H9 (cell line): ENCODE measurements around the gene C2orf42. TPM values are rescaled to one million over a fixed set of nuclear protein-coding genes. Genes with fewer than 3 reads are reported as not detected.

Source experiments
- DNase-seq: peaks from one replicate; pipeline ENCODE4 v3.0.0-alpha.2; 2017
- H2AFZ ChIP-seq: one replicate; pipeline ENCODE4 v1.6.1; 2013; ENCODE audit warnings: mild to moderate bottlenecking, low read length, control low read depth, moderate library complexity
- H2AK5ac ChIP-seq: 2 replicates; pipeline ENCODE4 v1.6.1; 2013; ENCODE audit warnings: low read length, control low read depth, mixed read lengths; ENCODE audit not compliant: insufficient read length
- H2BK120ac ChIP-seq: one replicate; pipeline ENCODE4 v1.6.1; 2013; ENCODE audit warnings: low read depth, mild to moderate bottlenecking, low read length, control low read depth, inconsistent platforms; ENCODE audit not compliant: poor library complexity, severe bottlenecking
- H2BK12ac ChIP-seq: 2 replicates; pipeline ENCODE4 v1.6.1; 2013; ENCODE audit warnings: low read length, control low read depth, mixed read lengths, low read depth; ENCODE audit not compliant: insufficient read length
- H2BK15ac ChIP-seq: 2 replicates; pipeline ENCODE4 v1.6.1; 2013; ENCODE audit warnings: low read depth, low read length, control low read depth
- H2BK20ac ChIP-seq: one replicate; pipeline ENCODE4 v1.6.1; 2013; ENCODE audit warnings: low read depth, mild to moderate bottlenecking, low read length, control low read depth, inconsistent platforms; ENCODE audit not compliant: poor library complexity, severe bottlenecking
- H2BK5ac ChIP-seq: 2 replicates; pipeline ENCODE4 v1.6.1; 2013; ENCODE audit warnings: low read length, control low read depth, mixed read lengths; ENCODE audit not compliant: insufficient read length
- H3K14ac ChIP-seq: 2 replicates; pipeline ENCODE4 v1.6.1; 2013; ENCODE audit warnings: low read length, control low read depth; ENCODE audit not compliant: insufficient read depth
- H3K18ac ChIP-seq: 2 replicates; pipeline ENCODE4 v1.6.1; 2013; ENCODE audit warnings: low read depth, mild to moderate bottlenecking, mixed read lengths, low read length, control low read depth; ENCODE audit not compliant: insufficient read length
- H3K23ac ChIP-seq: 2 replicates; pipeline ENCODE4 v1.6.1; 2013; ENCODE audit warnings: low read length, control low read depth, mixed read lengths, low read depth; ENCODE audit not compliant: insufficient read length
- H3K23me2 ChIP-seq: 2 replicates; pipeline ENCODE4 v1.6.1; 2013; ENCODE audit warnings: low read depth, mild to moderate bottlenecking, mixed read lengths, low read length, control low read depth; ENCODE audit not compliant: insufficient read length, poor library complexity, severe bottlenecking
- H3K27ac ChIP-seq: 2 replicates; pipeline ENCODE4 v1.5.1; 2013; ENCODE audit warnings: low read length, control low read depth, mixed read lengths, low read depth; ENCODE audit not compliant: insufficient read length
- H3K27me3 ChIP-seq: 2 replicates; pipeline ENCODE4 v1.6.1; 2013; ENCODE audit warnings: low read length, control low read depth, inconsistent platforms; ENCODE audit not compliant: insufficient read depth
- H3K4ac ChIP-seq: 2 replicates; pipeline ENCODE4 v1.6.1; 2013; ENCODE audit warnings: low read depth, mild to moderate bottlenecking, control low read depth, inconsistent platforms, low read length, moderate library complexity
- H3K4me1 ChIP-seq: 2 replicates; pipeline ENCODE4 v1.6.1; 2013; ENCODE audit warnings: low read length, control low read depth, inconsistent platforms; ENCODE audit not compliant: insufficient read depth
- H3K4me2 ChIP-seq: 2 replicates; pipeline ENCODE4 v1.6.1; 2013; ENCODE audit warnings: low read length, control low read depth, mixed read lengths; ENCODE audit not compliant: insufficient read length, insufficient read depth
- H3K56ac ChIP-seq: 2 replicates; pipeline ENCODE4 v1.6.1; 2013; ENCODE audit warnings: low read depth, mild to moderate bottlenecking, mixed read lengths, low read length, control low read depth; ENCODE audit not compliant: insufficient read length
- H3K79me1 ChIP-seq: 2 replicates; pipeline ENCODE4 v1.6.1; 2013; ENCODE audit warnings: low read depth, mild to moderate bottlenecking, moderate library complexity, low read length, control low read depth, inconsistent platforms; ENCODE audit not compliant: insufficient read depth, poor library complexity, severe bottlenecking
- H3K79me2 ChIP-seq: 2 replicates; pipeline ENCODE4 v1.6.1; 2013; ENCODE audit warnings: low read length, control low read depth, inconsistent platforms; ENCODE audit not compliant: insufficient read depth
- H3K9ac ChIP-seq: 2 replicates; pipeline ENCODE4 v1.6.1; 2013; ENCODE audit warnings: low read length, control low read depth, mixed read lengths; ENCODE audit not compliant: insufficient read length; ENCODE audit errors: extremely low read depth
- H3K9me3 ChIP-seq: one replicate; pipeline ENCODE4 v1.6.1; 2013; ENCODE audit warnings: low read depth, low read length, inconsistent platforms; ENCODE audit not compliant: control insufficient read depth
- H3T11ph ChIP-seq: one replicate; pipeline ENCODE4 v1.6.1; 2013; ENCODE audit warnings: mild to moderate bottlenecking, low read length, control low read depth, inconsistent platforms
- H4K20me1 ChIP-seq: one replicate; pipeline ENCODE4 v1.6.1; 2013; ENCODE audit not compliant: control insufficient read depth, insufficient read length, insufficient read depth
- H4K5ac ChIP-seq: 2 replicates; pipeline ENCODE4 v1.6.1; 2013; ENCODE audit warnings: low read depth, mild to moderate bottlenecking, mixed read lengths, low read length, control low read depth; ENCODE audit not compliant: insufficient read length
- H4K8ac ChIP-seq: replicated peaks from 2 replicates; pipeline ENCODE4 v1.6.1; 2013; ENCODE audit warnings: low read length, control low read depth, mixed read lengths, low read depth; ENCODE audit not compliant: insufficient read length
- H4K91ac ChIP-seq: 2 replicates; pipeline ENCODE4 v1.6.1; 2013; ENCODE audit warnings: low read depth, mild to moderate bottlenecking, moderate library complexity, mixed read lengths, low read length, control low read depth; ENCODE audit not compliant: insufficient read length
- H3K27ac Mint-ChIP-seq, 3 experiments: 2 replicates in 2 of 3; 3 replicates in 1 of 3; pipeline ENCODE4 v1.8.0; 2020 to 2021; ENCODE audit warnings: mixed read lengths in 3 of 3, mild to moderate bottlenecking in 1 of 3, moderate library complexity in 1 of 3
- H3K27me3 Mint-ChIP-seq: 2 replicates; pipeline ENCODE4 v1.8.0; 2021; ENCODE audit warnings: low read depth, mild to moderate bottlenecking, moderate library complexity, mixed read lengths
- H3K36me3 Mint-ChIP-seq, 3 experiments: 2 replicates in 2 of 3; 3 replicates in 1 of 3; pipeline ENCODE4 v1.8.0; 2020 to 2021; ENCODE audit warnings: low read depth in 3 of 3, mixed read lengths in 3 of 3; ENCODE audit not compliant: insufficient read depth in 1 of 3
- H3K4me1 Mint-ChIP-seq, 2 experiments: 2 replicates each; pipeline ENCODE4 v1.8.0; 2020; ENCODE audit warnings: mixed read lengths in 2 of 2
- H3K4me3 Mint-ChIP-seq, 2 experiments: 2 replicates in 1 of 2; 3 replicates in 1 of 2; pipeline ENCODE4 v1.8.0; 2020 to 2021; ENCODE audit warnings: mild to moderate bottlenecking in 2 of 2, mixed read lengths in 2 of 2, moderate library complexity in 1 of 2
- H3K9me3 Mint-ChIP-seq, 2 experiments: 2 replicates in 1 of 2; 3 replicates in 1 of 2; pipeline ENCODE4 v1.8.0; 2020; ENCODE audit warnings: mild to moderate bottlenecking in 2 of 2, mixed read lengths in 2 of 2, moderate library complexity in 1 of 2
- WGBS: extraction: QIAGEN DNeasy Blood & Tissue Kit; methylation state at CpG from one replicate; pipeline ENCODE4 v1.1.7; 2013; ENCODE audit warnings: missing lambda C conversion rate, low lambda C conversion rate, mixed read lengths; ENCODE audit not compliant: insufficient read length; ENCODE audit errors: extremely low coverage; 5-methylcytosine and 5-hydroxymethylcytosine counted together
- total RNA-seq: library from RNA; stranded (reverse); gene quantifications from 2 replicates; pipeline ENCODE4 v1.2.1, GENCODE V29; 2021
- TF ChIP-seq, protein P1 (sequence below): fragments of 200-600 bp; sonication (generic); conservative IDR thresholded peaks from 3 replicates; pipeline ENCODE4 v1.8.0; 2021; ENCODE audit warnings: antibody characterized with exemption, mild to moderate bottlenecking

The C2orf42 gene
- total RNA-seq, 1 experiment from 2014 or later, result 19.0 TPM

GRCh38 chr2:70144443-70145143, 46.2 kb downstream of the C2orf42 start:
- H3K18ac ChIP-seq, result no peak overlapping the region
- H3K9me3 ChIP-seq, result no peaks in the 10 kb centered on the region
- no peak overlapping the region for H3K56ac ChIP-seq
- no peaks in the 10 kb centered on the region for H3K79me2 ChIP-seq
- no peak overlapping the region for H4K8ac ChIP-seq
- no CpG with 5 or more reads among the region's 21 CpGs for WGBS
- H4K20me1 ChIP-seq, result no peaks in the 10 kb centered on the region
- Mint-ChIP-seq H3K4me1 (peaks cover 33 to 41% of the 10 kb centered on the region in 2 experiments), H3K27me3 (no peaks in the 10 kb centered on the region), H3K27ac (peak overlapping the region; percentile 7 to 79 (median 20); a peak in 4 of 7 replicates), H3K36me3 (peaks cover 7 to 11% (median 11%) of the 10 kb centered on the region in 3 experiments), H3K9me3 (peaks cover 0 to 7% of the 10 kb centered on the region in 2 experiments; a peak in 3 of 5 replicates), H3K4me3 (no peak overlapping the region)
- no peak overlapping the region for H3K4ac ChIP-seq
- no peak overlapping the region for H2BK5ac ChIP-seq
- no peak overlapping the region for H2BK20ac ChIP-seq
- H3K14ac ChIP-seq, result no peak overlapping the region
- H3T11ph ChIP-seq, result no peak overlapping the region
- TF ChIP-seq, protein P1, sequence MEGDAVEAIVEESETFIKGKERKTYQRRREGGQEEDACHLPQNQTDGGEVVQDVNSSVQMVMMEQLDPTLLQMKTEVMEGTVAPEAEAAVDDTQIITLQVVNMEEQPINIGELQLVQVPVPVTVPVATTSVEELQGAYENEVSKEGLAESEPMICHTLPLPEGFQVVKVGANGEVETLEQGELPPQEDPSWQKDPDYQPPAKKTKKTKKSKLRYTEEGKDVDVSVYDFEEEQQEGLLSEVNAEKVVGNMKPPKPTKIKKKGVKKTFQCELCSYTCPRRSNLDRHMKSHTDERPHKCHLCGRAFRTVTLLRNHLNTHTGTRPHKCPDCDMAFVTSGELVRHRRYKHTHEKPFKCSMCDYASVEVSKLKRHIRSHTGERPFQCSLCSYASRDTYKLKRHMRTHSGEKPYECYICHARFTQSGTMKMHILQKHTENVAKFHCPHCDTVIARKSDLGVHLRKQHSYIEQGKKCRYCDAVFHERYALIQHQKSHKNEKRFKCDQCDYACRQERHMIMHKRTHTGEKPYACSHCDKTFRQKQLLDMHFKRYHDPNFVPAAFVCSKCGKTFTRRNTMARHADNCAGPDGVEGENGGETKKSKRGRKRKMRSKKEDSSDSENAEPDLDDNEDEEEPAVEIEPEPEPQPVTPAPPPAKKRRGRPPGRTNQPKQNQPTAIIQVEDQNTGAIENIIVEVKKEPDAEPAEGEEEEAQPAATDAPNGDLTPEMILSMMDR, result no peak
- DNase-seq, result no peak
- no peak overlapping the region for H2BK12ac ChIP-seq
- H3K23ac ChIP-seq, result no peak overlapping the region
- H3K9ac ChIP-seq, result no peak overlapping the region
- no peak overlapping the region for H2BK120ac ChIP-seq
- peaks cover 5% of the 10 kb centered on the region for H3K23me2 ChIP-seq
- no peak overlapping the region for H3K4me2 ChIP-seq
- no peak overlapping the region for H2AK5ac ChIP-seq
- no peak overlapping the region for H2BK15ac ChIP-seq
- H2AFZ ChIP-seq, result no peak overlapping the region
- no peaks in the 10 kb centered on the region for H3K27me3 ChIP-seq
- H4K91ac ChIP-seq, result no peak overlapping the region
- no peak overlapping the region for H3K27ac ChIP-seq
- no peaks in the 10 kb centered on the region for H3K79me1 ChIP-seq
- H4K5ac ChIP-seq, result no peak overlapping the region
- H3K4me1 ChIP-seq, result peaks cover 7% of the 10 kb centered on the region; the same call in 1 of the 2 replicates
